Progenitor cell of endocrine pancreas (in vitro differentiated cells): ENCODE results near the gene MT4. TPM values are rescaled to one million over a fixed set of nuclear protein-coding genes. Genes with fewer than 3 reads are reported as not detected.

Experiments used
- DNase-seq: peaks from one replicate; pipeline ENCODE4 v3.0.0; 2021; ENCODE audit warnings: low spot score; ENCODE audit not compliant: unreplicated experiment
- H3K27ac Mint-ChIP-seq: 2 replicates; pipeline ENCODE4 v1.8.0; 2021; ENCODE audit warnings: mild to moderate bottlenecking, moderate library complexity, mixed read lengths
- H3K27me3 Mint-ChIP-seq: 2 replicates; pipeline ENCODE4 v1.8.0; 2021; ENCODE audit warnings: mixed read lengths
- H3K36me3 Mint-ChIP-seq: 2 replicates; pipeline ENCODE4 v1.8.0; 2022; ENCODE audit warnings: mixed read lengths; ENCODE audit not compliant: insufficient read depth
- H3K4me1 Mint-ChIP-seq: 2 replicates; pipeline ENCODE4 v1.8.0; 2021; ENCODE audit warnings: low read depth, mixed read lengths
- H3K4me3 Mint-ChIP-seq: 2 replicates; pipeline ENCODE4 v1.8.0; 2021; ENCODE audit warnings: low read depth, mild to moderate bottlenecking, moderate library complexity, mixed read lengths
- H3K9me3 Mint-ChIP-seq: 2 replicates; pipeline ENCODE4 v1.8.0; 2021; ENCODE audit warnings: low read depth, mixed read lengths
- CTCF ChIP-seq: fragments of 200-600 bp; sonication (generic); IDR thresholded peaks from one replicate; pipeline ENCODE4 v1.5.0; 2021; ENCODE audit warnings: antibody characterized with exemption, mild to moderate bottlenecking; ENCODE audit not compliant: unreplicated experiment
- total RNA-seq: library from RNA; stranded (reverse); gene quantifications from 2 replicates; pipeline ENCODE4 v1.2.1, GENCODE V29; 2021

Gene MT4
- total RNA-seq, 1 donor from 2014 or later = not detected

- Mint-ChIP-seq H3K36me3 (no peaks in the 10 kb centered on the region), H3K27ac (no peak overlapping the region), H3K4me3 (no peak overlapping the region), H3K4me1 (peaks cover 5% of the 10 kb centered on the region), H3K9me3 (no peaks in the 10 kb centered on the region), H3K27me3 (peaks cover 87% of the 10 kb centered on the region)
- no peak for DNase-seq
- TF ChIP-seq CTCF = no peak
These were observed 51.8 kb downstream of the MT4 start for GRCh38 chr16:56616608-56617211.

- Mint-ChIP-seq H3K27ac (no peak overlapping the region), H3K27me3 (peaks cover 91% of the 10 kb centered on the region), H3K9me3 (no peaks in the 10 kb centered on the region), H3K4me3 (peak overlapping the region; percentile 45), H3K36me3 (no peaks in the 10 kb centered on the region), H3K4me1 (peaks cover 5% of the 10 kb centered on the region)
- no peak for TF ChIP-seq CTCF
- peak; percentile 26 for DNase-seq
These were observed 52.6 kb downstream of the MT4 start for GRCh38 chr16:56617212-56618085.

- no peak for TF ChIP-seq CTCF
- Mint-ChIP-seq H3K4me1 (peaks cover 5% of the 10 kb centered on the region), H3K27ac (no peak overlapping the region), H3K36me3 (no peaks in the 10 kb centered on the region), H3K4me3 (no peak overlapping the region), H3K9me3 (no peaks in the 10 kb centered on the region), H3K27me3 (peaks cover 94% of the 10 kb centered on the region)
- no peak for DNase-seq
These were observed 53.3 kb downstream of the MT4 start for GRCh38 chr16:56618138-56618537.

Other genes starting within 250 kb of the MT4 start
- gene AMFR, start 139.5 kb upstream of the MT4 start, total RNA-seq = 55.8 and 66.3 TPM in 2 replicates
- 139 and 142 TPM in 2 replicates for gene NUDT21, start 113.7 kb upstream of the MT4 start, total RNA-seq
- 32.0 and 33.6 TPM in 2 replicates for gene OGFOD1, start 113.5 kb upstream of the MT4 start, total RNA-seq
- 52.3 and 56.0 TPM in 2 replicates for gene BBS2, start 45.0 kb upstream of the MT4 start, total RNA-seq
- gene MT3, start 24.5 kb downstream of the MT4 start, total RNA-seq = not detected in 2 replicates
- gene MT2A, start 43.5 kb downstream of the MT4 start, total RNA-seq = 11.5 TPM in 2 replicates
- gene MT1E, start 60.7 kb downstream of the MT4 start, total RNA-seq = 4.0 and 5.2 TPM in 2 replicates
- not detected in 2 replicates for gene MT1M, start 67.6 kb downstream of the MT4 start, total RNA-seq
- gene MT1A, start 73.6 kb downstream of the MT4 start, total RNA-seq = not detected in 2 replicates
- not detected in 2 replicates for gene MT1B, start 86.8 kb downstream of the MT4 start, total RNA-seq
- gene MT1F, start 92.9 kb downstream of the MT4 start, total RNA-seq = 6.3 and 7.2 TPM in 2 replicates
- 1.8 and 2.9 TPM in 2 replicates for gene MT1G, start 103.0 kb downstream of the MT4 start, total RNA-seq
- not detected in 2 replicates for gene MT1H, start 104.7 kb downstream of the MT4 start, total RNA-seq
- 6.8 and 6.9 TPM in 2 replicates for gene MT1X, start 117.4 kb downstream of the MT4 start, total RNA-seq
- 74.4 and 76.9 TPM in 2 replicates for gene NUP93, start 165.1 kb downstream of the MT4 start, total RNA-seq